ENCODE measurements around the gene EVA1C.
"Not testable (repeated sequence)": the region's sequence is repeated elsewhere in the genome, so short reads cannot be mapped to it uniquely, and the experiment has no call there.

EVA1C gene

GRCh38 chr21:32508975-32509374, 96.5 kb downstream of the EVA1C start:
- DNase-seq; in situ Hi-C loops (cut with HindIII; ENCODE audit: low pct_ligation_motif_present, low pct_unique_long_range_greater_than_20kb, low sequenced_read_pairs): not testable (repeated sequence)

GRCh38 chr21:32514275-32515055, 102.0 kb downstream of the EVA1C start:
- DNase-seq = no peak
- in situ Hi-C loops (cut with HindIII; ENCODE audit: low pct_ligation_motif_present, low pct_unique_long_range_greater_than_20kb, low sequenced_read_pairs) = no loop called here

GRCh38 chr21:32515874-32516273, 103.4 kb downstream of the EVA1C start:
- DNase-seq = no peak
- in situ Hi-C loops (cut with HindIII; ENCODE audit: low pct_ligation_motif_present, low pct_unique_long_range_greater_than_20kb, low sequenced_read_pairs) = no loop called here

GRCh38 chr21:32516756-32517649, 104.5 kb downstream of the EVA1C start:
- in situ Hi-C loops (cut with HindIII; ENCODE audit: low pct_ligation_motif_present, low pct_unique_long_range_greater_than_20kb, low sequenced_read_pairs) = no loop called here
- DNase-seq = no peak

GRCh38 chr21:32519945-32520874, 107.7 kb downstream of the EVA1C start:
- in situ Hi-C loops (cut with HindIII; ENCODE audit: low pct_ligation_motif_present, low pct_unique_long_range_greater_than_20kb, low sequenced_read_pairs) = no loop called here
- no peak for DNase-seq

GRCh38 chr21:32520875-32521735, 108.6 kb downstream of the EVA1C start:
- no peak for DNase-seq
- in situ Hi-C loops (cut with HindIII; ENCODE audit: low pct_ligation_motif_present, low pct_unique_long_range_greater_than_20kb, low sequenced_read_pairs) = no loop called here

- in situ Hi-C loops (cut with HindIII; ENCODE audit: low pct_ligation_motif_present, low pct_unique_long_range_greater_than_20kb, low sequenced_read_pairs) = no loop called here
- no peak for DNase-seq
Observed at GRCh38 chr21:32521736-32522355, 109.3 kb downstream of the EVA1C start.

GRCh38 chr21:32523463-32523862, 111.0 kb downstream of the EVA1C start:
- in situ Hi-C loops (cut with HindIII; ENCODE audit: low pct_ligation_motif_present, low pct_unique_long_range_greater_than_20kb, low sequenced_read_pairs) = no loop called here
- no peak for DNase-seq

- in situ Hi-C loops (cut with HindIII; ENCODE audit: low pct_ligation_motif_present, low pct_unique_long_range_greater_than_20kb, low sequenced_read_pairs) = no loop called here
- no peak for DNase-seq
Observed at GRCh38 chr21:32523988-32524719, 111.6 kb downstream of the EVA1C start.

- DNase-seq = no peak
- in situ Hi-C loops (cut with HindIII; ENCODE audit: low pct_ligation_motif_present, low pct_unique_long_range_greater_than_20kb, low sequenced_read_pairs) = no loop called here
Observed at GRCh38 chr21:32525282-32525681, 112.8 kb downstream of the EVA1C start.

GRCh38 chr21:32529679-32530078, 117.2 kb downstream of the EVA1C start:
- in situ Hi-C loops (cut with HindIII; ENCODE audit: low pct_ligation_motif_present, low pct_unique_long_range_greater_than_20kb, low sequenced_read_pairs) = no loop called here
- DNase-seq = no peak

GRCh38 chr21:32530809-32531208, 118.3 kb downstream of the EVA1C start:
- DNase-seq; in situ Hi-C loops (cut with HindIII; ENCODE audit: low pct_ligation_motif_present, low pct_unique_long_range_greater_than_20kb, low sequenced_read_pairs): not testable (repeated sequence)

- in situ Hi-C loops (cut with HindIII; ENCODE audit: low pct_ligation_motif_present, low pct_unique_long_range_greater_than_20kb, low sequenced_read_pairs); DNase-seq: not testable (repeated sequence)
Observed at GRCh38 chr21:32531561-32531960, 119.1 kb downstream of the EVA1C start.

- DNase-seq = no peak
- in situ Hi-C loops (cut with HindIII; ENCODE audit: low pct_ligation_motif_present, low pct_unique_long_range_greater_than_20kb, low sequenced_read_pairs) = no loop called here
Observed at GRCh38 chr21:32532636-32533035, 120.1 kb downstream of the EVA1C start.

- no peak for DNase-seq
- in situ Hi-C loops (cut with HindIII; ENCODE audit: low pct_ligation_motif_present, low pct_unique_long_range_greater_than_20kb, low sequenced_read_pairs) = no loop called here
Observed at GRCh38 chr21:32533053-32533452, 120.5 kb downstream of the EVA1C start.

- DNase-seq = no peak
- in situ Hi-C loops (cut with HindIII; ENCODE audit: low pct_ligation_motif_present, low pct_unique_long_range_greater_than_20kb, low sequenced_read_pairs) = no loop called here
Observed at GRCh38 chr21:32533611-32534010, 121.1 kb downstream of the EVA1C start.

GRCh38 chr21:32534113-32534512, 121.6 kb downstream of the EVA1C start:
- no peak for DNase-seq
- in situ Hi-C loops (cut with HindIII; ENCODE audit: low pct_ligation_motif_present, low pct_unique_long_range_greater_than_20kb, low sequenced_read_pairs) = no loop called here

Data from ACHN (cell line).